K562 (cell line): ENCODE results near the gene RORC. TPM values are rescaled to one million over a fixed set of nuclear protein-coding genes. Genes with fewer than 3 reads are reported as not detected.
A peak's percentile ranks its signal among the peaks of the same experiment; 100 is the strongest.

ENCODE experiments used
- ATAC-seq: fragments of 200-7000 bp; cut with Tn5 transposase; 3 replicates; pipeline ENCODE4 v1.9.1; 2020; ENCODE audit warnings: moderate library complexity
- BruUV-seq: library from RNA; stranded (reverse); fragments of 400-500 nt; replicated peaks from 2 replicates; lab custom pipeline; 2021; lab: Mats Ljungman, UMichigan
- CTCF ChIA-PET: fragments of 300-600 bp; formaldehyde crosslinking; extraction: SDS; loops from one replicate; lab custom pipeline; 2021; ENCODE audit warnings: low intra/inter-chr PET ratio; lab: Yijun Ruan, JAX
- POLR2A ChIA-PET: fragments of 300-600, 350-650 bp; sonication (Branson Sonifier 250); formaldehyde crosslinking; extraction: SDS; loops from one replicate; lab custom pipeline; 2021; ENCODE audit warnings: antibody characterized with exemption, inconsistent platforms; lab: Yijun Ruan, JAX
- DNase-seq, 4 experiments: peaks; one replicate each; pipeline versions ENCODE4 v3.0.0 to v3.0.0-alpha.2; 2011 to 2018; ENCODE audit warnings: low spot score in 3 of 4, mixed read lengths in 3 of 4; ENCODE audit errors: extremely low read depth in 1 of 4
- FAIRE-seq: peaks from 2 replicates; lab custom pipeline; 2011; peaks lifted over from hg19 to GRCh38; lab: Jason Lieb, UNC
- H2AFZ ChIP-seq: 2 replicates; pipeline ENCODE4 v1.6.0; 2011; ENCODE audit warnings: low read depth, low read length, control low read depth, inconsistent platforms
- H3K27ac ChIP-seq: fragments of 200-600 bp; 3 replicates; pipeline ENCODE4 v1.8.0; 2011; ENCODE audit warnings: low read depth, mild to moderate bottlenecking, control low read depth, inconsistent platforms, low read length, moderate library complexity, mixed read lengths; ENCODE audit errors: extremely low read depth
- H3K27me3 ChIP-seq, 2 experiments: fragments of 300-600 bp in 1 of 2; 2 replicates in 1 of 2; 3 replicates in 1 of 2; pipeline versions ENCODE4 v1.6.0 to v1.8.0; 2011; ENCODE audit warnings: inconsistent platforms in 2 of 2, low read length in 2 of 2, mild to moderate bottlenecking in 1 of 2, mixed read lengths in 1 of 2, moderate library complexity in 1 of 2; ENCODE audit not compliant: control insufficient read depth in 2 of 2, insufficient read depth in 2 of 2
- H3K36me3 ChIP-seq: fragments of 300-600 bp; 3 replicates; pipeline ENCODE4 v1.8.0; 2011; ENCODE audit warnings: mild to moderate bottlenecking, low read length, inconsistent platforms; ENCODE audit not compliant: control insufficient read depth, insufficient read depth
- H3K4me1 ChIP-seq, 2 experiments: fragments of 200-600 bp in 1 of 2; replicated peaks in 1 of 2; 2 replicates in 1 of 2; 3 replicates in 1 of 2; pipeline versions ENCODE4 v1.5.1 to v1.8.0; 2011; ENCODE audit warnings: inconsistent platforms in 2 of 2, low read length in 2 of 2, mild to moderate bottlenecking in 1 of 2, mixed read lengths in 1 of 2, moderate library complexity in 1 of 2; ENCODE audit not compliant: control insufficient read depth in 2 of 2, insufficient read depth in 2 of 2
- H3K4me2 ChIP-seq: 2 replicates; pipeline ENCODE4 v1.6.1; 2011; ENCODE audit warnings: low read length, control low read depth, inconsistent platforms, mixed read lengths; ENCODE audit not compliant: insufficient read depth
- H3K4me3 ChIP-seq: fragments of 200-600 bp; sonication (generic), shearing (Covaris generic); 2 replicates; pipeline ENCODE4 v1.5.1; 2016; ENCODE audit warnings: control low read depth, inconsistent platforms
- H3K79me2 ChIP-seq: fragments of 200-600 bp; 3 replicates; pipeline ENCODE4 v1.8.0; 2011; ENCODE audit warnings: low read length, inconsistent platforms; ENCODE audit not compliant: control insufficient read depth, insufficient read depth
- H3K9ac ChIP-seq, 2 experiments: 2 replicates each; pipeline versions ENCODE4 v1.6.0 to v1.6.1; 2011; ENCODE audit warnings: low read depth in 2 of 2, low read length in 2 of 2, control low read depth in 1 of 2, inconsistent platforms in 1 of 2, mild to moderate bottlenecking in 1 of 2, mixed read lengths in 1 of 2; ENCODE audit not compliant: insufficient read depth in 1 of 2
- H3K9me1 ChIP-seq: one replicate; pipeline ENCODE4 v1.6.0; 2011; ENCODE audit warnings: inconsistent platforms, mild to moderate bottlenecking, low read length, moderate library complexity; ENCODE audit not compliant: control insufficient read depth, insufficient read depth
- H3K9me3 ChIP-seq: replicated peaks from 2 replicates; pipeline ENCODE4 v1.5.1; 2011; ENCODE audit warnings: low read depth, low read length, inconsistent platforms; ENCODE audit not compliant: control insufficient read depth, insufficient read depth
- H4K20me1 ChIP-seq: replicated peaks from 2 replicates; pipeline ENCODE4 v1.6.1; 2011; ENCODE audit warnings: low read length, inconsistent platforms, mixed read lengths; ENCODE audit not compliant: control insufficient read depth, insufficient read depth
- CREB1 ChIP-seq, 2 experiments: sonication (generic) in 1 of 2; formaldehyde crosslinking in 1 of 2; IDR thresholded peaks; 2 replicates each; pipeline versions ENCODE4 v1.6.1 to v1.8.0; 2012 to 2022; ENCODE audit warnings: inconsistent platforms in 1 of 2, mild to moderate bottlenecking in 1 of 2, missing genetic modification reagents in 1 of 2, moderate library complexity in 1 of 2
- JUN ChIP-seq, 2 experiments: sonication (generic) in 1 of 2; formaldehyde crosslinking in 1 of 2; IDR thresholded peaks; 2 replicates each; pipeline versions ENCODE4 v1.6.1 to v1.8.0; 2012 to 2022; ENCODE audit warnings: borderline replicate concordance in 2 of 2, mild to moderate bottlenecking in 2 of 2, improper control_type of control experiment in 1 of 2, low read depth in 1 of 2, low read length in 1 of 2, missing genetic modification reagents in 1 of 2
- NR2C1 ChIP-seq, 2 experiments: fragments of 450-650 bp; IDR thresholded peaks; 2 replicates each; pipeline ENCODE4 v1.6.1; 2017; ENCODE audit warnings: mild to moderate bottlenecking in 2 of 2, antibody characterized with exemption in 1 of 2, inconsistent platforms in 1 of 2, missing compliant biosample characterization in 1 of 2, missing genetic modification characterization in 1 of 2
- REST ChIP-seq, 2 experiments: fragments of 450-650 bp; formaldehyde crosslinking in 1 of 2; IDR thresholded peaks; 2 replicates each; pipeline versions ENCODE4 v1.4.0 to v1.6.1; 2014 to 2020; ENCODE audit warnings: mild to moderate bottlenecking in 2 of 2, borderline replicate concordance in 1 of 2, low read depth in 1 of 2
- ZNF140 ChIP-seq: fragments of 250-450 bp; sonication (Bioruptor Pico); IDR thresholded peaks from 2 replicates; pipeline ENCODE4 v1.8.0; 2021; ENCODE audit warnings: moderate library complexity, mild to moderate bottlenecking, inconsistent platforms
- whole genome bisulfite sequencing: fragments of 100-300 bp; shearing (Covaris generic); methylation state at CpG from one replicate; pipeline ENCODE4 v1.1.6; 2016; ENCODE audit warnings: low coverage, mixed read lengths; ENCODE audit not compliant: insufficient coverage; ENCODE audit errors: missing lambda C conversion rate; 5-methylcytosine and 5-hydroxymethylcytosine counted together
- in situ Hi-C: fragments of 300-500 bp; cut with MboI; formaldehyde crosslinking; loops from 4 replicates; pipeline ENCODE4 v1.15.0; 2018; ENCODE audit warnings: inconsistent platforms, mixed read lengths
- intact Hi-C: fragments of 100-400 bp; cut with micrococcal nuclease; formaldehyde crosslinking; loops from 2 replicates; pipeline ENCODE4 v1.14.2; 2022
- polyA plus RNA-seq, 8 experiments: library from polyadenylated mRNA; depleted of rRNA in 4 of 8; stranded (reverse) in 5 of 8; unstranded in 3 of 8; fragments of >200 nt; fragmentation: Nextera tagmentation in 2 of 8; fragmentation: Illumina TruSeq in 1 of 8; extraction: Ambion mirVana in 2 of 8; extraction: Trizol in 1 of 8; gene quantifications; 2 replicates each; pipeline versions ENCODE4 v1.2.1 to v1.2.3, GENCODE V29; 2011 to 2014; ENCODE audit warnings: inconsistent platforms in 1 of 8, missing spikeins in 1 of 8
- total RNA-seq, 7 experiments: library from RNA; depleted of rRNA in 6 of 7; stranded (reverse); fragments of >200 nt in 6 of 7; fragmentation: Illumina TruSeq in 2 of 7; extraction: Trizol in 2 of 7; gene quantifications; 2 replicates each; pipeline versions ENCODE4 v1.2.1 to v1.2.3, GENCODE V29; 2011 to 2021; ENCODE audit warnings: low replicate concordance in 1 of 7
- TF ChIP-seq, protein P1 (sequence below): fragments of 200-800 bp; sonication (Bioruptor generic); IDR thresholded peaks from 2 replicates; pipeline ENCODE4 v1.6.1; 2016; ENCODE audit warnings: missing genetic modification characterization, missing compliant biosample characterization

RORC gene
- total and polyA plus RNA-seq, 9 of the 15 experiments (the other 6 are each of a cell fraction or from before 2014, with no cell fraction given) = not detected

GRCh38 chr1:151773702-151774101 lies 57.9 kb downstream of the RORC start:
- ChIA-PET POLR2A (interaction anchor here (1.0 to 2.0 kb wide), 5 partner anchors 8 to 17 kb away, joined by 3 to 15 read pairs (median 3); partner anchors contain the start of genes MRPL9 and TDRKH), CTCF (no interaction called here)
- no TSS peak for BruUV-seq
- H3K4me3 ChIP-seq = no peak overlapping the region
- no peak overlapping the region for H2AFZ ChIP-seq
- H3K9ac ChIP-seq = peak overlapping the region in 1 of 2 experiments; percentile 36; a peak in 1 of 4 replicates
- DNase-seq (peak in 2 of 4 experiments; percentile 42 to 62), FAIRE-seq (peak; percentile 26), ATAC-seq (peak; percentile 53; the same call in 2 of the 3 replicates)
- WGBS = 13% methylated on average over 5 of the region's 5 CpGs
- H3K4me2 ChIP-seq = peak overlapping the region; percentile 56
- H4K20me1 ChIP-seq = 0 out of 2 replicates have a peak, but pooled peaks cover 2% of the 10 kb centered on the region
- H3K27ac ChIP-seq = peak overlapping the region; percentile 66; the same call in 2 of the 3 replicates
- H3K9me1 ChIP-seq = no peaks in the 10 kb centered on the region
- intact Hi-C loops (no loop called here), in situ Hi-C loops (no loop called here)
- 0 out of 2 replicates have a peak, but pooled peaks cover 2% of the 10 kb centered on the region for H3K9me3 ChIP-seq
- no peaks in the 10 kb centered on the region for H3K27me3 ChIP-seq
- H3K79me2 ChIP-seq = no peaks in the 10 kb centered on the region
- peaks cover 10% of the 10 kb centered on the region; the same call in 2 of the 3 replicates for H3K36me3 ChIP-seq
- H3K4me1 ChIP-seq = peaks cover 21 to 38% of the 10 kb centered on the region in 2 experiments
- TF ChIP-seq, protein P1, sequence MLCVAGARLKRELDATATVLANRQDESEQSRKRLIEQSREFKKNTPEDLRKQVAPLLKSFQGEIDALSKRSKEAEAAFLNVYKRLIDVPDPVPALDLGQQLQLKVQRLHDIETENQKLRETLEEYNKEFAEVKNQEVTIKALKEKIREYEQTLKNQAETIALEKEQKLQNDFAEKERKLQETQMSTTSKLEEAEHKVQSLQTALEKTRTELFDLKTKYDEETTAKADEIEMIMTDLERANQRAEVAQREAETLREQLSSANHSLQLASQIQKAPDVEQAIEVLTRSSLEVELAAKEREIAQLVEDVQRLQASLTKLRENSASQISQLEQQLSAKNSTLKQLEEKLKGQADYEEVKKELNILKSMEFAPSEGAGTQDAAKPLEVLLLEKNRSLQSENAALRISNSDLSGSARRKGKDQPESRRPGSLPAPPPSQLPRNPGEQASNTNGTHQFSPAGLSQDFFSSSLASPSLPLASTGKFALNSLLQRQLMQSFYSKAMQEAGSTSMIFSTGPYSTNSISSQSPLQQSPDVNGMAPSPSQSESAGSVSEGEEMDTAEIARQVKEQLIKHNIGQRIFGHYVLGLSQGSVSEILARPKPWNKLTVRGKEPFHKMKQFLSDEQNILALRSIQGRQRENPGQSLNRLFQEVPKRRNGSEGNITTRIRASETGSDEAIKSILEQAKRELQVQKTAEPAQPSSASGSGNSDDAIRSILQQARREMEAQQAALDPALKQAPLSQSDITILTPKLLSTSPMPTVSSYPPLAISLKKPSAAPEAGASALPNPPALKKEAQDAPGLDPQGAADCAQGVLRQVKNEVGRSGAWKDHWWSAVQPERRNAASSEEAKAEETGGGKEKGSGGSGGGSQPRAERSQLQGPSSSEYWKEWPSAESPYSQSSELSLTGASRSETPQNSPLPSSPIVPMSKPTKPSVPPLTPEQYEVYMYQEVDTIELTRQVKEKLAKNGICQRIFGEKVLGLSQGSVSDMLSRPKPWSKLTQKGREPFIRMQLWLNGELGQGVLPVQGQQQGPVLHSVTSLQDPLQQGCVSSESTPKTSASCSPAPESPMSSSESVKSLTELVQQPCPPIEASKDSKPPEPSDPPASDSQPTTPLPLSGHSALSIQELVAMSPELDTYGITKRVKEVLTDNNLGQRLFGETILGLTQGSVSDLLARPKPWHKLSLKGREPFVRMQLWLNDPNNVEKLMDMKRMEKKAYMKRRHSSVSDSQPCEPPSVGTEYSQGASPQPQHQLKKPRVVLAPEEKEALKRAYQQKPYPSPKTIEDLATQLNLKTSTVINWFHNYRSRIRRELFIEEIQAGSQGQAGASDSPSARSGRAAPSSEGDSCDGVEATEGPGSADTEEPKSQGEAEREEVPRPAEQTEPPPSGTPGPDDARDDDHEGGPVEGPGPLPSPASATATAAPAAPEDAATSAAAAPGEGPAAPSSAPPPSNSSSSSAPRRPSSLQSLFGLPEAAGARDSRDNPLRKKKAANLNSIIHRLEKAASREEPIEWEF = no peak
- TF ChIP-seq ZNF140 (CRISPR knock-in tag) (no peak), REST (IDR thresholded peaks at IDR 0.05; ENCODE audit: borderline replicate concordance) (no peak), REST (CRISPR knock-in tag; IDR thresholded peaks at IDR 0.05; ENCODE audit: low read depth) (no peak), NR2C1 (IDR thresholded peaks at IDR 0.05) (no peak), NR2C1 (tag; IDR thresholded peaks at IDR 0.05) (no peak), JUN (IDR thresholded peaks at IDR 0.05; ENCODE audit: borderline replicate concordance, low read depth, low read length) (peak; percentile 60; the same call in 1 of the 2 replicates), JUN (CRISPR knock-in tag; IDR thresholded peaks at IDR 0.05; ENCODE audit: borderline replicate concordance) (no peak), CREB1 (IDR thresholded peaks at IDR 0.05) (0 out of 2 replicates have a peak, but pooled peaks have one; percentile 28), CREB1 (CRISPR knock-in tag; IDR thresholded peaks at IDR 0.05) (no peak)
